WTC11 (cell line): ENCODE measurements around the gene CYCS. TPM values are rescaled to one million over a fixed set of nuclear protein-coding genes. Genes with fewer than 3 reads are reported as not detected.

Experiments used
- ATAC-seq: fragments of 200-7000 bp; cut with Tn5 transposase; 2 replicates; pipeline ENCODE4 v1.10.0; 2021; ENCODE audit warnings: mild to moderate bottlenecking, moderate library complexity
- CTCF ChIA-PET: fragments of 300-600 bp; sonication (Branson Sonifier 250); formaldehyde crosslinking; loops from one replicate; lab custom pipeline; 2021; ENCODE audit warnings: antibody characterized with exemption; lab: Charles Lee
- POLR2A ChIA-PET: fragments of 350-600 bp; sonication (Branson Sonifier 250); formaldehyde crosslinking; loops from one replicate; lab custom pipeline; 2021; ENCODE audit warnings: antibody characterized with exemption; lab: Charles Lee
- DNase-seq: peaks from one replicate; pipeline ENCODE4 v3.0.0; 2021; ENCODE audit warnings: low spot score
- H3K27ac Mint-ChIP-seq: 2 replicates; pipeline ENCODE4 v1.8.0; 2021; ENCODE audit warnings: mixed read lengths
- H3K27me3 Mint-ChIP-seq: 2 replicates; pipeline ENCODE4 v1.8.0; 2021; ENCODE audit warnings: low read depth, mild to moderate bottlenecking, moderate library complexity, mixed read lengths
- H3K36me3 Mint-ChIP-seq: 2 replicates; pipeline ENCODE4 v1.8.0; 2021; ENCODE audit warnings: mixed read lengths
- H3K4me1 Mint-ChIP-seq: 2 replicates; pipeline ENCODE4 v1.8.0; 2022; ENCODE audit warnings: mixed read lengths
- H3K4me3 Mint-ChIP-seq: 2 replicates; pipeline ENCODE4 v1.8.0; 2021; ENCODE audit warnings: mild to moderate bottlenecking, moderate library complexity, mixed read lengths
- H3K9me3 Mint-ChIP-seq: 2 replicates; pipeline ENCODE4 v1.8.0; 2021; ENCODE audit warnings: mixed read lengths
- CREB1 ChIP-seq: sonication (generic); formaldehyde crosslinking; IDR thresholded peaks from 2 replicates; pipeline ENCODE4 v1.8.0; 2023; ENCODE audit warnings: mild to moderate bottlenecking, missing genetic modification reagents
- ETV6 ChIP-seq: sonication (generic); formaldehyde crosslinking; IDR thresholded peaks from 2 replicates; pipeline ENCODE4 v1.8.1; 2022; ENCODE audit warnings: mild to moderate bottlenecking, missing genetic modification reagents
- HMGXB4 ChIP-seq: sonication (generic); formaldehyde crosslinking; IDR thresholded peaks from 2 replicates; pipeline ENCODE4 v1.8.1; 2023; ENCODE audit warnings: mild to moderate bottlenecking, moderate library complexity, missing genetic modification reagents
- IRF1 ChIP-seq: sonication (generic); formaldehyde crosslinking; IDR thresholded peaks from 2 replicates; pipeline ENCODE4 v1.8.0; 2023; ENCODE audit warnings: missing genetic modification reagents
- MYBL2 ChIP-seq: sonication (generic); formaldehyde crosslinking; IDR thresholded peaks from 2 replicates; pipeline ENCODE4 v1.8.1; 2023; ENCODE audit warnings: mild to moderate bottlenecking, moderate library complexity, missing genetic modification reagents
- NR1H2 ChIP-seq: sonication (generic); formaldehyde crosslinking; IDR thresholded peaks from 2 replicates; pipeline ENCODE4 v1.9.0; 2021; ENCODE audit warnings: mild to moderate bottlenecking, moderate library complexity, missing genetic modification reagents
- OVOL2 ChIP-seq: fragments of 250-450 bp; sonication (Bioruptor Pico); IDR thresholded peaks from 2 replicates; pipeline ENCODE4 v1.9.0; 2021; ENCODE audit warnings: mild to moderate bottlenecking, borderline replicate concordance
- RELA ChIP-seq: sonication (generic); formaldehyde crosslinking; IDR thresholded peaks from 2 replicates; pipeline ENCODE4 v1.8.1; 2022; ENCODE audit warnings: missing genetic modification reagents, mild to moderate bottlenecking, borderline replicate concordance
- ZNF396 ChIP-seq: fragments of 250-450 bp; sonication (Bioruptor Pico); IDR thresholded peaks from 2 replicates; pipeline ENCODE4 v1.8.0; 2021; ENCODE audit warnings: mild to moderate bottlenecking, moderate library complexity, borderline replicate concordance
- ZNF532 ChIP-seq: fragments of 250-450 bp; sonication (Bioruptor Pico); IDR thresholded peaks from 2 replicates; pipeline ENCODE4 v1.9.0; 2021; ENCODE audit warnings: mild to moderate bottlenecking, borderline replicate concordance
- ZSCAN18 ChIP-seq: fragments of 250-450 bp; sonication (Bioruptor Pico); IDR thresholded peaks from 2 replicates; pipeline ENCODE4 v2.1.2; 2022; ENCODE audit warnings: mild to moderate bottlenecking, moderate library complexity
- total RNA-seq: library from RNA; stranded (reverse); gene quantifications from 3 replicates; pipeline ENCODE4 v1.2.3, GENCODE V29; 2021
- TF ChIP-seq, protein P1 (sequence below): sonication (generic); formaldehyde crosslinking; IDR thresholded peaks from 2 replicates; pipeline ENCODE4 v1.8.1; 2023; ENCODE audit warnings: mild to moderate bottlenecking, missing genetic modification reagents, moderate library complexity
- TF ChIP-seq, protein P2 (sequence below): sonication (generic); formaldehyde crosslinking; IDR thresholded peaks from 2 replicates; pipeline ENCODE4 v1.8.0; 2022; ENCODE audit warnings: mild to moderate bottlenecking, missing genetic modification reagents
- TF ChIP-seq, protein P3 (sequence below): fragments of 250-450 bp; sonication (Bioruptor Pico); IDR thresholded peaks from 2 replicates; pipeline ENCODE4 v1.9.0; 2021; ENCODE audit warnings: moderate library complexity, mild to moderate bottlenecking, inconsistent platforms, borderline replicate concordance

Gene CYCS
- total RNA-seq, 1 experiment from 2014 or later, result 249 TPM

DNA sequence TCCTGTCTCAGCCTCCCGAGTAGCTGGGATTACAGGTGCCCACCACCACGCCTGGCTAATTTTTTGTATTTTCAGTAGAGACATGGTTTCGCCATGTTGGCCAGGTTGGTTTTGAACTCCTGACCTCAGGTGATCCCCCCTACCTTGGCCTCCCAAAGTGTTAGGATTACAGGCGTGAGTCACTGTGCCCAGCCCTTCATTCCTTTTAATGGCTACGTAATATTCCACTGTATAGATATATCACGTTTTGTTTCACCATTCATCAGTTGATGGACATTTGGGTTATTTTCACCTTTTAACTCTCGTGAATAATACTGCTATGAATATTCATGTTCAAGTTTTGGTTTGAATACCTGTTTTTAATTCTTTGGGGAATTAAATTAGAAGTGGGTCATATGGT lies 44.6 kb upstream of the CYCS start (continued):
- TF ChIP-seq, protein P1, sequence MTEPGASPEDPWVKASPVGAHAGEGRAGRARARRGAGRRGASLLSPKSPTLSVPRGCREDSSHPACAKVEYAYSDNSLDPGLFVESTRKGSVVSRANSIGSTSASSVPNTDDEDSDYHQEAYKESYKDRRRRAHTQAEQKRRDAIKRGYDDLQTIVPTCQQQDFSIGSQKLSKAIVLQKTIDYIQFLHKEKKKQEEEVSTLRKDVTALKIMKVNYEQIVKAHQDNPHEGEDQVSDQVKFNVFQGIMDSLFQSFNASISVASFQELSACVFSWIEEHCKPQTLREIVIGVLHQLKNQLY (CRISPR knock-in tag), result no peak
- TF ChIP-seq, all 79 proteins: peak for 0

- no peak overlapping the region for H3K4me3 Mint-ChIP-seq
- TF ChIP-seq HMGXB4 (CRISPR knock-in tag), result no peak
- TF ChIP-seq ZNF396 (CRISPR knock-in tag), result no peak
- TF ChIP-seq IRF1 (CRISPR knock-in tag), result no peak
- no peak for TF ChIP-seq MYBL2 (CRISPR knock-in tag)
- no peak for TF ChIP-seq ZNF532 (CRISPR knock-in tag)
- TF ChIP-seq ZSCAN18 (CRISPR knock-in tag), result no peak
- no peak for TF ChIP-seq NR1H2 (CRISPR knock-in tag)
- no peak for TF ChIP-seq ETV6 (CRISPR knock-in tag)
- TF ChIP-seq RELA (CRISPR knock-in tag), result no peak
- TF ChIP-seq CREB1, result no peak
- TF ChIP-seq, protein P2, sequence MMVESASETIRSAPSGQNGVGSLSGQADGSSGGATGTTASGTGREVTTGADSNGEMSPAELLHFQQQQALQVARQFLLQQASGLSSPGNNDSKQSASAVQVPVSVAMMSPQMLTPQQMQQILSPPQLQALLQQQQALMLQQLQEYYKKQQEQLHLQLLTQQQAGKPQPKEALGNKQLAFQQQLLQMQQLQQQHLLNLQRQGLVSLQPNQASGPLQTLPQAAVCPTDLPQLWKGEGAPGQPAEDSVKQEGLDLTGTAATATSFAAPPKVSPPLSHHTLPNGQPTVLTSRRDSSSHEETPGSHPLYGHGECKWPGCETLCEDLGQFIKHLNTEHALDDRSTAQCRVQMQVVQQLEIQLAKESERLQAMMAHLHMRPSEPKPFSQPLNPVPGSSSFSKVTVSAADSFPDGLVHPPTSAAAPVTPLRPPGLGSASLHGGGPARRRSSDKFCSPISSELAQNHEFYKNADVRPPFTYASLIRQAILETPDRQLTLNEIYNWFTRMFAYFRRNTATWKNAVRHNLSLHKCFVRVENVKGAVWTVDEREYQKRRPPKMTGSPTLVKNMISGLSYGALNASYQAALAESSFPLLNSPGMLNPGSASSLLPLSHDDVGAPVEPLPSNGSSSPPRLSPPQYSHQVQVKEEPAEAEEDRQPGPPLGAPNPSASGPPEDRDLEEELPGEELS (CRISPR knock-in tag), result no peak
- TF ChIP-seq, protein P3, sequence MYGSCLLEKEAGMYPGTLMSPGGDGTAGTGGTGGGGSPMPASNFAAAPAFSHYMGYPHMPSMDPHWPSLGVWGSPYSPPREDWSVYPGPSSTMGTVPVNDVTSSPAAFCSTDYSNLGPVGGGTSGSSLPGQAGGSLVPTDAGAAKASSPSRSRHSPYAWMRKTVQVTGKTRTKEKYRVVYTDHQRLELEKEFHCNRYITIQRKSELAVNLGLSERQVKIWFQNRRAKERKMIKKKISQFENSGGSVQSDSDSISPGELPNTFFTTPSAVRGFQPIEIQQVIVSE (CRISPR knock-in tag), result no peak
- TF ChIP-seq OVOL2, result no peak
- TF ChIP-seq, all 79 proteins: peak for 0
- peaks cover 8% of the 10 kb centered on the region; the same call in 1 of the 2 replicates for H3K9me3 Mint-ChIP-seq
- H3K36me3 Mint-ChIP-seq, result no peaks in the 10 kb centered on the region; the same call in 1 of the 2 replicates
- ATAC-seq (no peak), DNase-seq (no peak)
- no peak overlapping the region for H3K27ac Mint-ChIP-seq
- CTCF ChIA-PET, result no interaction called here
- no peaks in the 10 kb centered on the region; the same call in 1 of the 2 replicates for H3K27me3 Mint-ChIP-seq
- POLR2A ChIA-PET, result no interaction called here
- peaks cover 25% of the 10 kb centered on the region for H3K4me1 Mint-ChIP-seq
Measured at GRCh38 chr7:25168145-25168544, 43.1 kb upstream of the CYCS start.
